GM19035 (cell line): ENCODE data around the gene CDC42BPG.
A peak's percentile ranks its signal among the peaks of the same experiment; 100 is the strongest.

ENCODE experiments used
- ATAC-seq: cut with Tn5 transposase; IDR thresholded peaks from one replicate; pipeline ENCODE4 v1.9.1; 2021; ENCODE audit not compliant: unreplicated experiment

The CDC42BPG gene

DNA sequence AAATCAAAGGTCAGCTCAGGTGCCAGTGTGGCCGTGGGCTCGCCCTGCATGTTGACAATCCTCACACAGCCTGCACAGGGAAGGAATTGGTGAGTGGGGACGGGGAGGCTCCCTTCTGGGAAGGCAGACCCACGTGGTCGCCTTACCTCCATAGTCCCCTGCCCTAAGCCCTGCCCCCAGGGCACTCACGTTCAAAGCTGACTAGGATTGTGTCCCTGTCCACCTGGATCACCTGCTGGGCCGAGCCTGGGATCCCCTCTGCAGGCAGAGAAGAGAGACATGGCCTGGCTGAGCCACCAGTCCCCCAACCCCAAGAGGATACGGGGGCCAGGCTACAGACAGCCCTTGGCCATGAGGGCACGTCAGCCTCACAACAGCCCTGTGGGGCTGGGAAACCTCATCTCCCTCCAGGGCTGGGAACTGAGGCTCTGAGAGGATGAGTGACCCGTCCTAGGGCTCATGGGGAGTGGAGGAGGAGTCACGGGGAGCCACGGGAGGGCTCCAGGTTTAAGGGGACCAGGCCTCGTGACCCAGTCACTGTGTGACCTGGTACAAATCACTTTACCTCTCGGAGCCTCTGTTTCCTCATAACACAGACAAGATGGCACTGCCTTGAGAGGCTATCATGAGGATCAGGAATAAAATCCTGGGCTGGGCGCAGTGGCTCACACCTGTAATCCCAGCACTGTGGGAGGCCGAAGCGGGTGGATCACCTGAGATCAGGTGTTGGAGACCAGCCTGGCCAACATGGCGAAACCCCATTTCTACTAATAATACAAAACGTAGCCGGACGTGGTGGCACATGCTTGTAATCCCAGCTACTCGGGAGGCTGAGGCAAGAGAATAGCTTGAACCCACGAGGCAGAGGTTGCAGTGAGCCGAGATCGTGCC lies 54.0 kb downstream of the CDC42BPG start:
- ATAC-seq, result no peak

DNA sequence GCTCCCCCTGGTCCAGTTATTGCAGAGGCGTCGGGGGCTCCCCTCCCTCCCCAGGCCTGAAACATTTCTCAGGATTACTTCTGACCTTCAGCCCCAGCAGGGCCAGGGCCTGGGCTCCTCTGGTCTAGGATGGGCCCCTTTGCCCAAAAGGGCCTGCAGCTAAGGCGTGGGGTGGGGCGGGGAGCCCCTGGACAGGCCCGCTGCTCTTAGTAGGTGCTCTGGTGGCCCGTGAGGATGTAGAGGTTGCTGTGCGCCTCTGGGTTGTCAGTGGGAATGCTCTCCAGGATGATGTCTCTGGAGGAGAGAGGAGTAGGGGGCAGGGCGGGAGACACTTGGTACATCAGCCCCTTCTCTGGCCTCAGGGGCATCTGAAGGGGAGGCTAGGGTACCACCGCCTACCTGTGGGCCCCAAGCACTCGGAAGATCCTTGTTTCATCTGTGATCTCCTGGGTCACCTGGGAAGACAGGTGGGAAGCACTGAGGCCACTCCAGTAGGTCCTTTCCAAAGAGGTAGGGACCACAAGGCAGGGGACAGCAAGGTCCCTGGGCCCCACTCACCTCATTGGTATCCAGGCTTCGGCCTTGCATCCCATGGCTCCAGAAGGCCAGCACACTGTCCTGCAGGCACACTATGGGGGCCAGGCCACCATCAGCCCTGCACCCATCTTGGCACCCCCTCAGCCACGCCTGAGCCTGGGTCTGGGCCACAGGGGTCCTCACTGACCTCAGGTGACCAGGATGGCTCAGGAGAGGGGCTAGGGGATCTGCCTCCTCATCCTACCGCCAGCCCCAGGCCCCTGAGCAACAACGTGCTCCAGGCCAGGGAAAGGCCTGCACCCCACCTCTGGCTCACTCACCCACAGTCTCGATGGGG lies 54.9 kb downstream of the CDC42BPG start:
- ATAC-seq, result no peak

- ATAC-seq, result no peak
Measured at GRCh38 chr11:64788321-64789215, 55.9 kb downstream of the CDC42BPG start.

DNA sequence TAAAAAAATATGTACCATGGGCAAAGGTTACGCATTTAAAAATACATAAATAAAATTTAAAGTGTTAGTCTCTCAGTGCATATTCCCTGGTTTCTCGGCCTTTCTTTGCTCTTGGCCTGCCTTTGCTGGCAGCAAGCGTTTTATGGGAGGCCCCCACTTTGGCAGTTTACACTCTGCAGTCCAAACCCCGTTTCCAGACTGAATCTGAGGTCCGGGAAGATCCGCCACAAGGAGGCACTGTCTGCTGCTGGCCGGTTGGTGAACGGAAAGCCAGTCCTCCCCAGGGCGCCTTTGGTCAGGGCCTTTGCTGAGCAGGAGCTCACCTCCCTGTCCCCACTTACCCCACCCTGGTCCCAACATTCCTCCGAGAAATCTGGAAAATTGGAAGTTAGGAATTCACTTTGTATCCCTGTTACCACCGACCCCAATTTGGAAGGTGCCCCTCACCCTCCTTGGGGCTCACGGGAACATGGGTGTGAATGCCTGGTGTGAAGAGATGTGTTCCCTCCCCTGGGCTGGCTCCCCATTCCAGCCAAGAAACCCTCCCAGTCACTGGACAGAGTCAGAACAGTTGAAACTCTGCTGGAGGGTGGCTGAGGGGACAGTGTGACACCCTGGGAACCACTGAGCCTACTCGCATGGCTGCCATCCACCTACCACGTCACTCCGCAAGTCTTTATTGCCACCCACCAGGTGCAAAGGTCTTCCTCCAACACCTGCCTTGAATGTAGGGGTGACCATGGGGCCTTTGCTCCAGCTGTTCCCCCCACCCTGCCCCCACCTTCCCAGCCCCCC lies 56.7 kb downstream of the CDC42BPG start:
- no peak for ATAC-seq

DNA sequence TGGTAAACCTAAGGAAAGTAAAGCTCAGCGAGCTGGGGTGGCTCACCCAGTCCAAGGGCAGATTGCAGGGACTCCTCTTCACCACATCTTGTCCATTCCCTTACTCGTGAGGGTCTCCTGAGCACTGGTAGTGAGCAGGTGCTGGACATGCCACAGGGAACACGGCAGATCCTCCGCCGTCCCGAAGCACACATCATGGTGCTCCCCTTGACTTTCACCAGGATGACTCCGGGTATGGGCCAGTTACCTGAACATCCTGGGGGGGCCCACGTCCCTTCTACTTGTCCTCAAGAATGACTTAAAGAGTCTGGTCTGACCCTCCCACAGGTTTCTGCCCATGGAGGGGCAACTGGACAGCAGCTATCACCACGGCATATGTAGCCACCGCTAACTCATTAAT lies 58.1 kb downstream of the CDC42BPG start:
- no peak for ATAC-seq

DNA sequence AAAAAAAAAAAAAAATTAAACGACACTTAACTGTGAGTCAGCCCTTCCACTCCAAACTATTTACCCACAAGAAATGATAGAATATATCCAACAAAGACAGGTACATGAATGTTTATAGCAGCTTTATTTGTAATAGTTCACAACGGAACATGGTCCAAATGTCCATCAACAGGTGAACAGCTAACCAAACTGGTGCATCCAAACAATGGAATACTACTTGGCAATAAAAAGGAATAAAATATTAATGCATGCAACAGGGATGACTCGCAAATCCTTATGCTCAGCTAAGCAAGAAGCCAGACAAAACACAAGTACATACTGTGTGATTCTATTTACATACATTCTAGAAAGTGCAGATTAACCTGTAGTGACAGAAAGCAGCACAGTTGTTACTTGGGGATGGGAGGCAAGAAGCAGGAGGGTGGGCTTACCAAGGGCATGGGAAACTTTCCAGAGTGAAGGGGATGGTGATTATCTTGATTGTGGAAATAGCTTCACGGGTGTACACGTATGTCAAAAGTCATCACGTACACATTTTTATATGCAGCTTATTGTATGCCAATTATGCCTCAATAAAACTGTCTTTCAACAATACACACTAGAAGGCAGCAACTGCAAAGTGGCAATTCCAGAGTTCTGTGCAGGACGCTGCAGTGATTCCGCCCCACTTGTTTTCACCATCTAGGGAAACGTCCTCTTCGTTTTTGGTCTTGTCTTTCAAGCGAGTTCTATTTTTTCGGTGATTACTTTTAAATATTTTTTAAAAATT lies 59.5 kb downstream of the CDC42BPG start:
- no peak for ATAC-seq

- peak; percentile 78 for ATAC-seq
Measured at GRCh38 chr11:64778473-64779298, 65.8 kb downstream of the CDC42BPG start, which contains the start of gene SF1. Gene SF1, minus strand, starts transcription at chr11:64778542. Its CDS starts 150 bp downstream, at chr11:64778392.

DNA sequence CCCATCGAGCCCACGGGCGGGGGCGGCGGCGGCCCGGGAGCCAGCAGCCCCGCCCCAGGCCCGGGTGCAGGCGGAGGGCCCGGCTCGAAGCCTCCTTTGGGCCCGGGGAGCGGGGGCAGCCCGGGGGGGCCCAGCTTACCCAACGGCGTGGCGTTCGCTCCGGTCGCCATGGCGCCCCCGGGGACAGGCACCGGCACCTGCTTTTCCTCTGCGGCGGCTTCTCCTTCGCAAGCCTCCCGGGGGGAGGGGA lies 66.3 kb downstream of the CDC42BPG start:
- no peak for ATAC-seq

- ATAC-seq, result peak; percentile 29
Measured at GRCh38 chr11:64777449-64778222, 66.8 kb downstream of the CDC42BPG start.

DNA sequence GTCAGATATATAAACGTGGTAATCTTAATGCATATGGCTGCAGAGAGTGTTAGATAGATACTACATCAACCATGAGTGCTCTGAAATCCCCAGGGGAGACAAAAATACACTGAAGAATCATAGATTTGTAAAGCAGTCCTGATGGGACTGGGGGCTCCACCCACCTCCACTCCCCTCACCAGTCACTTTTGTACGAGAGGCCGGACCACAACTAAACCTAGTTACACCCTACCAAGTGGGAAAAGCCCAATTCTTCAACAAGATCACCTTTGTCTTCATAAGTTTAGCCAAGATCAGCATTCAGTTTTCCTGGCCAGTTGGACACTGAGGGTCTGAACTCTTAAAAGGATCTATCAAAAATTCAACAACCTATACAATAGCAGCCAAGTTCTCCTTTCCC lies 67.6 kb downstream of the CDC42BPG start:
- no peak for ATAC-seq

- ATAC-seq, result no peak
Measured at GRCh38 chr11:64776425-64776824, 68.0 kb downstream of the CDC42BPG start.

- ATAC-seq, result no peak
Measured at GRCh38 chr11:64774144-64774543, 70.3 kb downstream of the CDC42BPG start.
